ENCODE results near the gene SEMA4D.

- TF ChIP-seq, protein P1, sequence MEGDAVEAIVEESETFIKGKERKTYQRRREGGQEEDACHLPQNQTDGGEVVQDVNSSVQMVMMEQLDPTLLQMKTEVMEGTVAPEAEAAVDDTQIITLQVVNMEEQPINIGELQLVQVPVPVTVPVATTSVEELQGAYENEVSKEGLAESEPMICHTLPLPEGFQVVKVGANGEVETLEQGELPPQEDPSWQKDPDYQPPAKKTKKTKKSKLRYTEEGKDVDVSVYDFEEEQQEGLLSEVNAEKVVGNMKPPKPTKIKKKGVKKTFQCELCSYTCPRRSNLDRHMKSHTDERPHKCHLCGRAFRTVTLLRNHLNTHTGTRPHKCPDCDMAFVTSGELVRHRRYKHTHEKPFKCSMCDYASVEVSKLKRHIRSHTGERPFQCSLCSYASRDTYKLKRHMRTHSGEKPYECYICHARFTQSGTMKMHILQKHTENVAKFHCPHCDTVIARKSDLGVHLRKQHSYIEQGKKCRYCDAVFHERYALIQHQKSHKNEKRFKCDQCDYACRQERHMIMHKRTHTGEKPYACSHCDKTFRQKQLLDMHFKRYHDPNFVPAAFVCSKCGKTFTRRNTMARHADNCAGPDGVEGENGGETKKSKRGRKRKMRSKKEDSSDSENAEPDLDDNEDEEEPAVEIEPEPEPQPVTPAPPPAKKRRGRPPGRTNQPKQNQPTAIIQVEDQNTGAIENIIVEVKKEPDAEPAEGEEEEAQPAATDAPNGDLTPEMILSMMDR (conservative IDR thresholded peaks at IDR 0.05; ENCODE audit: low read length) = no peak
- no peak for TF ChIP-seq EZH2phosphoT487 (IDR thresholded peaks at IDR 0.05; ENCODE audit: borderline replicate concordance)
Measured at GRCh38 chr9:89522959-89523285, 25.0 kb upstream of the SEMA4D start.
